CD4-positive, alpha-beta T cell treated with Interleukin-17A for 4 hours (primary cell): Measurements from ENCODE around the gene NEMP1.

Experiments
- DNase-seq: peaks from one replicate; pipeline ENCODE4 v3.0.0-alpha.2; 2020; ENCODE audit warnings: mixed read lengths

NEMP1 gene

DNA sequence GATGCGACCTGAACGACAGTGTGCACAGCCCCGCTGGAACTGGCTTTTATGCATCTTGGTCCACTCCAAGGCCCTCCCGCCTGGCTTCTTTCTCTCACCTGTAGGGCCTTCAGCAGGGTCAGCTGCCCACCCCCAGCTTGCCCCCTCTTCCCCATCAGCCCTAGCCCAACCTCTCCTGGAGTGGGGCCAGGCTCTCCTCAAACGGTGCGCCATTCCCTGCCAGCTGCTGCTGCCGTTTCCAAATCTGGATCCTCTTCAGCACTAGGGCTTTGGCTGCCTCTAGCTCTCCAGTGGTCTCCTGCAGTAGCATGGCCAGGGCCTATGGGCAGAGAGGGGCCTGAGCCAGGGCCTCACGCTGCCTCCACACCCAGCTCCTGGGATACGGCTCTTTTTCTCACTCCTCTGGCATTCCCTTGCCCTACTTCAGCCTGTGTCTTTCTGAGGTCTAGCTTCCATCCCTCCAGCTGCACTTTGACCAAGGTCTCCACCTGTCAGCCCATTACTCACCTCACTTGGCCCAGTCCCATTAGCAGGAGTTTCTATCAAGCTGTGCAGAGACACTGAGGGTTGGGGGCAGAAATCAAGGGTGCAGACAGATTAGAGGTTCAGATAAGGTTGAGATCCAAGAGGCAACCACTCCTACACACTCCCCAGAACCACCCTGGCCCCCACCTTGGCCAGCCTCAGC, 27.6 kb upstream of the NEMP1 start:
- DNase-seq: no peak

DNA sequence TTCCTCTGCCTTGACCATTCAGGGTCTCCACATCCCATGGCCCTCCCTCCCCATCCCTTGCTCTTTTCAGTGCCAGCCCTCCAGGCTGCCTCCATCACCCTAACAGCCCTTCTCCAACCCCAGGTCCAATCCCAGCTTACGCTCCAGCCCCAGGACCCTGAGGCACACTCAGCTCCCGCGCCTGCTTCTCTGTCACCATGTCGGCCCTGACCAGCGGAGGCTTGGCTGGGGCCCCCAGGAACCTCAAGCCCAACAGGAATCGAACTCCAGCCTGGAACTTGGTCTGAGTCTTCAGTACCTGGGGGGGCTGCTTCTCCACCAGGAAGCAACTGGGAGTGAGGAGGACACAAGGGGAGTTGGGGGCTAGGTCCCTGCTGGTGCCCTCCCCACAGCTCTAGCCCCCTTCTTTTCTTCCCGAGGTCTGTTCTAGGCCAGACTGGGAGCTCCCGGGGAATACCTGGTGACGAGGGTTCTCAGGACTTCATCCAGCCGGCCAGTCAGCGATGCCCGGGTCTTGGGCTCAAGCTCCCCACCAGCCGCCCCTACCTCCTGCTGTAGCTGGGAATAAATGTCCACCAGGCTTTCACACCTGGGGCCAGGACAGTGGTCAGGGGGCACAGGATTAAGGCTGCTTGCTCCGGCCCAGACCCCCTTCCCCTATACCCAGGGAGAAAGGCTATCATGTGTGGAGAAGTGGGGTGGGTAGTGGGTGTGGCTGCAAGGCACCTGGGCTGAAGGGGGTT, 26.6 kb upstream of the NEMP1 start:
- DNase-seq: no peak

GRCh38 chr12:57104292-57104910, 25.8 kb upstream of the NEMP1 start:
- no peak for DNase-seq

- no peak for DNase-seq
These were observed 25.3 kb upstream of the NEMP1 start for GRCh38 chr12:57103856-57104255.

- DNase-seq: no peak
These were observed 23.5 kb upstream of the NEMP1 start for GRCh38 chr12:57101892-57102695.

DNA sequence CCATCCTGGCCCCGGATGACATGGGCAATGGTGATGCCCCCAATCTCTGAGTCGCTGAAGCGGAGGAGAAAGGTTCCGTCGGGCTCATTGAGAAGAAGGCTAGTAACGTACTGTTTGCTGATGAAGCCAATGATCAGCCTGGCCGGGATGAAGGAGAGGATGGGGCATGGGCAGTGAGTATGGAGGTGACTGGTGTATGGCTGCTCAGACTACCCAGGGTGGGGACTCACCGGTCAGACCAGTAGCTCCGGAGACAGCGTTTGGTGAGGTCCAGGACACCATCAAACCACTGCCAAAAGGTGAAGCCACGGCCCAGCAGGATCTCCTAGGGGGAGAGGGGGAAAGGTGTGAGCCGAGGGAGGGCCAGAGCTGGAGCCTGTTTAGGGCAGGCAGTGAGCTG, 21.2 kb upstream of the NEMP1 start:
- no peak for DNase-seq

DNA sequence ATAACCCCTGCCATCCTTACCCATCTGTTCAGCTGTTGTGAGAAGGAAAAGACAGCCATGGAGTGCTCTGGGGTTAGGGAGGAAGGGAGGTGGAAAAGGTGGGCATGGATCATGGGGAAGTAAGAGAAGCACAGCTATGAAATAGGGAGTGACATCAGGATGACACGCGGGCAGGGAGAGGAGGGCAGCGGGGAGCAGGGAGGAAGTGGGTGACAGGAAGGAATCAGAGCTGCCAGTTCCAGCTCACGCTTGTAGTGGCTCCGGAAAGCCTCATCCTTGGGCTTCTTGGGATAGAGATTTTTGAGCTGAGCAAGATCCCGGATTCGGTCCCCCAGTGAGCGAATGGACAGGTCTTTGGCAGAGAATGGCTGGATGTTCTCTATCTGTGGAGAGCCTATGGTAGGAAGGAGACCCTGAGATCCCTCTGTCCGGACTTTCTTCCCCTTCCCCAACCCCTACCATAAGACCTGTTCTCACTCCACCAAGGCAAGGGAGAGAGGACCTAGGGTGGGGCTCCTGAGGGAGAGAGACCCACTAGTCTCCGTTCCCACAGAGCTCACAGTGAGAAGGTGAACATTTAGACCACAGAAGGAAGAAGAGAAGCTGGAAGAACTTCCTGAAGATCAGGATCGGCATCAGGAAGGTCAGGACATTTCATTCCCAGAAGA, 20.6 kb upstream of the NEMP1 start:
- DNase-seq: no peak

- no peak for DNase-seq
These were observed 20.0 kb upstream of the NEMP1 start for GRCh38 chr12:57098546-57098945.

GRCh38 chr12:57097554-57097835, 18.9 kb upstream of the NEMP1 start:
- DNase-seq: no peak

DNA sequence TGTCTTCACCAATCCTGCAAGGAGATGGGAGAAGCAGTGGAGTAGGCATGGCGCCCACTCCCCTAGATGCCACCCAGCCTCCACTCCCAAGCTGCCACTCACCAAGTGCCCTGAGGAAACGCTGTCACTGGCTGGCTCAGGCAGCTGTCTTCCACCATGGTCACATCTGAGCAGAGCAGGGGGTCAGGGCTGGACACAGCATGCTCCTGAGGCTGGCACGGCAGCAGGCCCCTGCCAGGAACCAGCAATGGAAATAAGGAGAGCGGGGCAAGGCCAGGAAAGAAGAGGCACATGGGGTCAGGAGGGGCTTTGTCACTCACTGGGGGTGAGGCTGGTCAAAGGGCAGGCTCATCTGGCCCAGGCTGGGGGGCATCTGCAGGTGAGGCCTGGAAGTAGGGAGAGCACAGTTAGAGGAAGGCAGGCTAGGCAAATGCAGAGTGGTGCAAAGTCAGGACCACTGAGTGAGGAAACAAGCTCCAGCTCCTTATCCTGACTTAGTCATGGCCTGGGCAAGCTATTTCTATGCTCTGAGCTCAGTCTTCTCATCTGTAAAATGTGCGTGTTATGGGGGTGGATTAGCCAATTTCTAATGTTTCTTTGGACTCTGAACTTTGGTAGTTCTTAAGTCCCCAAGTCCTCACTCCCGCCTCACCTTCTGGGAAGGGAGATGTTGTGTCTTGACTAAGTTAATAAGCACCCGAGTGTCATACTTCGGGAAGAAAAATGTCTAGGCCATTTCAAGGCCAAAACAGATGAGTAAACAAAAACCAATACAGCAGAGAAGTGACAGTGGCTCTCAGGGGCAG, 18.4 kb upstream of the NEMP1 start:
- DNase-seq: no peak

- no peak for DNase-seq
These were observed 17.5 kb upstream of the NEMP1 start for GRCh38 chr12:57096099-57096572.

GRCh38 chr12:57095440-57095839, 16.8 kb upstream of the NEMP1 start:
- DNase-seq: no peak

- DNase-seq: no peak
These were observed 15.9 kb upstream of the NEMP1 start for GRCh38 chr12:57094208-57095160.

- DNase-seq: peak; percentile 79
These were observed 15.0 kb upstream of the NEMP1 start for GRCh38 chr12:57093415-57094207.

GRCh38 chr12:57092876-57093414, 14.4 kb upstream of the NEMP1 start:
- no peak for DNase-seq

- DNase-seq: no peak
These were observed 13.9 kb upstream of the NEMP1 start for GRCh38 chr12:57092529-57092862.

GRCh38 chr12:57091638-57092528, 13.3 kb upstream of the NEMP1 start:
- DNase-seq: no peak

GRCh38 chr12:57090924-57091637, 12.5 kb upstream of the NEMP1 start:
- DNase-seq: no peak
